ENCODE measurements around the gene ZIC5. TPM values are rescaled to one million over a fixed set of nuclear protein-coding genes. Genes with fewer than 3 reads are reported as not detected.

ZIC5 gene
- total and polyA plus RNA-seq, 2 of the 4 experiments (the other 2 are of a cell fraction): not detected

DNA sequence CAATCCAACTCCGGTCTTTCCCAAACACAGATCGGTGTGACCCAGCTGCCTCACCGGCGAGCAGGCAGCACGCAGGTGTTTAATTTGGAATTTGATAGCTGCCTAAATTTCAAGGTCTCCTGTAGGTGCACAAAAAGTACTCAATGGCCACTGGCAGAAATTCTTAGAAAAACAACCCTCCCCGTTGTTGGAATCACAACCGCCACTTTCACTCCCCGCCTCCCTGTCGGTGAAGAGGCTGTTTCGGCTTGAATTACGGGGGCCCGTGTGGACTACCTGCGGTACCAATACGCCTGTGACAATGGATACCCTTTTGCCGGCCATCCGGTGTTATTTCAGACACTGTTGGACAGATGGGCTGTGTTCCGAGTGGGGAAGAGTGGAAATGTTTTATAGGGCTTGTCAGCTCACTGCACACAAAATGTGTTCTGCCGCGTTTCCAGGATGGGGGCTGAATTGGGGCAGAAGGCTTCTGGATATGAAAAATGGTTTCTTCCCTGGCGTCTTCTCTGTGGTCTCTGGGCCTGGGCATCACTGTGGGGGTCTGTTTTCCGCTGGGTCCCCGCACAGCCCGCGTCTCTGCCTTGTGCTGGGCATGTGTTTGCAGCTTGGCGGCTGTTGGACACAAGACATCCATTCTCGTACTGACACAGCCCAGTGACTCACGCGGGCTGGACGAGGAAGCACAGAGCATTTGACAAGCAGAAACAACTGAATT lies 45.4 kb downstream of the ZIC5 start:
- Histone ChIP-seq H3K18ac (ENCODE audit: low read depth, low read length) (no peak overlapping the region), H2AK5ac (ENCODE audit: low read depth, low read length) (no peak overlapping the region), H3K4me3 (ENCODE audit: insufficient read depth, low read depth, low read length) (no peak overlapping the region), H3K27me3 (ENCODE audit: control insufficient read depth, insufficient read depth, low read length) (peaks cover 8% of the 10 kb centered on the region), H3K23ac (ENCODE audit: low read depth, low read length) (no peak overlapping the region), H3K79me1 (ENCODE audit: low read depth in 1 of 2, low read length in 2 of 2) (no peaks in the 10 kb centered on the region), H4K20me1 (ENCODE audit: insufficient read depth, low read length) (no peaks in the 10 kb centered on the region), H3K56ac (ENCODE audit: extremely low read depth, insufficient read depth, low read length) (no peak overlapping the region), H3K36me3 (ENCODE audit: control insufficient read depth, insufficient read depth, low read length) (no peaks in the 10 kb centered on the region), H4K5ac (ENCODE audit: low read depth, low read length) (no peak overlapping the region), H3K9me1 (ENCODE audit: insufficient read depth, low read length) (no peaks in the 10 kb centered on the region), H2AFZ (replicated peaks; ENCODE audit: low read length, poor library complexity) (peak overlapping the region; percentile 8), H2BK20ac (ENCODE audit: low read depth, low read length) (no peak overlapping the region), H3K4ac (ENCODE audit: low read depth, low read length) (no peak overlapping the region), H2AK9ac (replicated peaks; ENCODE audit: low read depth, low read length, poor library complexity) (no peak overlapping the region), H4K8ac (ENCODE audit: low read depth in 2 of 2, low read length in 2 of 2) (no peak overlapping the region), H3K9ac (ENCODE audit: low read depth, low read length) (no peak overlapping the region), H3K9me3 (ENCODE audit: control insufficient read depth, insufficient read depth, low read length) (no peaks in the 10 kb centered on the region), H3K27ac (ENCODE audit: insufficient read depth, low read length) (no peak overlapping the region), H2BK5ac (ENCODE audit: low read depth, low read length, poor library complexity, severe bottlenecking) (no peak overlapping the region), H4K91ac (ENCODE audit: insufficient read depth, low read depth, low read length) (no peak overlapping the region), H3K14ac (replicated peaks; ENCODE audit: low read depth, low read length) (no peak overlapping the region), H3K4me1 (ENCODE audit: control insufficient read depth, insufficient read depth, low read length) (no peaks in the 10 kb centered on the region), H3K4me2 (ENCODE audit: low read depth, low read length) (no peak overlapping the region), H2BK120ac (ENCODE audit: low read depth, low read length) (no peak overlapping the region), H2BK15ac (ENCODE audit: low read depth, low read length) (no peak overlapping the region)
- no peak for TF ChIP-seq POLR2A (IDR thresholded peaks at IDR 0.05; ENCODE audit: low read depth, low read length)
- no peak for TF ChIP-seq RAD21 (IDR thresholded peaks at IDR 0.05; ENCODE audit: low read length)
- TF ChIP-seq, protein P1, sequence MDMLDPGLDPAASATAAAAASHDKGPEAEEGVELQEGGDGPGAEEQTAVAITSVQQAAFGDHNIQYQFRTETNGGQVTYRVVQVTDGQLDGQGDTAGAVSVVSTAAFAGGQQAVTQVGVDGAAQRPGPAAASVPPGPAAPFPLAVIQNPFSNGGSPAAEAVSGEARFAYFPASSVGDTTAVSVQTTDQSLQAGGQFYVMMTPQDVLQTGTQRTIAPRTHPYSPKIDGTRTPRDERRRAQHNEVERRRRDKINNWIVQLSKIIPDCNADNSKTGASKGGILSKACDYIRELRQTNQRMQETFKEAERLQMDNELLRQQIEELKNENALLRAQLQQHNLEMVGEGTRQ (IDR thresholded peaks at IDR 0.05; ENCODE audit: low read depth, low read length): no peak
- WGBS, 2 experiments (ENCODE audit: extremely low coverage in 2 of 2, insufficient read length in 1 of 2): 31% methylated on average over 9 of the region's 29 CpGs; no CpG with 5 or more reads in 1 of the 2 experiments
- intact Hi-C loops (cut with micrococcal nuclease) (no loop called here), in situ Hi-C loops (cut with MboI; ENCODE audit: low sequenced_read_pairs) (no loop called here), dilution Hi-C loops (cut with HindIII; ENCODE audit: low sequenced_read_pairs, unreplicated experiment) (no loop called here)
- POLR2A ChIA-PET (ENCODE audit: unreplicated experiment): no interaction called here
- DNase-seq (peak; percentile 16), ATAC-seq (ENCODE audit: low read depth) (peak; percentile 46; the same call in 1 of the 2 replicates)
- CTCF ChIA-PET: no interaction called here
- BruUV-seq (replicated peaks): no TSS peak
